Measurements from ENCODE around the gene PRDM16. TPM values are rescaled to one million over a fixed set of nuclear protein-coding genes. Genes with fewer than 3 reads are reported as not detected.

Gene PRDM16
- total and polyA plus RNA-seq, 4 donors = 0.05 to 0.67 (median 0.19) TPM

GRCh38 chr1:3038571-3039181, 30.3 kb upstream of the PRDM16 start:
- H3K9me3 ChIP-seq (ENCODE audit: control insufficient read depth in 4 of 4, low read length in 3 of 4) = no peaks in the 10 kb centered on the region
- TF ChIP-seq FOXA1 (IDR thresholded peaks at IDR 0.05) (no peak), TAF1 (conservative IDR thresholded peaks at IDR 0.05) (no peak), RAD21 (IDR thresholded peaks at IDR 0.05) (no peak), EGR1 (IDR thresholded peaks at IDR 0.05; ENCODE audit: low read depth in 2 of 2) (no peak), HNF4A (conservative IDR thresholded peaks at IDR 0.05) (no peak), RXRA (IDR thresholded peaks at IDR 0.05) (no peak), JUND (IDR thresholded peaks at IDR 0.05) (no peak), YY1 (IDR thresholded peaks at IDR 0.05) (no peak), ATF3 (IDR thresholded peaks at IDR 0.05) (no peak), HNF4G (IDR thresholded peaks at IDR 0.05) (no peak), MAX (IDR thresholded peaks at IDR 0.05) (no peak), REST (IDR thresholded peaks at IDR 0.05) (no peak), CTCF (IDR thresholded peaks at IDR 0.05; ENCODE audit: low read depth, low read length, missing input control) (no peak)
- peaks cover 0 to 7% (median 4%) of the 10 kb centered on the region in 4 donors for H3K27me3 ChIP-seq (ENCODE audit: control insufficient read depth in 4 of 4, insufficient read depth in 4 of 4, low read length in 3 of 4)
- no peaks in the 10 kb centered on the region for H3K4me1 ChIP-seq (ENCODE audit: control insufficient read depth in 4 of 4, insufficient read depth in 4 of 4, low read length in 3 of 4)
- DNase-seq (ENCODE audit: low spot score) = no peak
- H3K36me3 ChIP-seq (ENCODE audit: control insufficient read depth in 4 of 4, insufficient read depth in 3 of 4, low read depth in 1 of 4, low read length in 3 of 4) = no peaks in the 10 kb centered on the region
- no peak overlapping the region for H3K27ac ChIP-seq (ENCODE audit: low read depth in 1 of 2, low read length in 2 of 2)
- H3K9ac ChIP-seq (ENCODE audit: low read depth in 1 of 2, low read length in 2 of 2) = no peak overlapping the region
- H3K4me3 ChIP-seq (ENCODE audit: low read depth in 1 of 3, low read length in 3 of 3) = no peak overlapping the region
- WGBS = 73% methylated on average over 19 of the region's 19 CpGs

GRCh38 chr1:3040004-3040403, 29.0 kb upstream of the PRDM16 start:
- H3K9ac ChIP-seq (ENCODE audit: low read depth in 1 of 2, low read length in 2 of 2) = no peak overlapping the region
- no peaks in the 10 kb centered on the region for H3K4me1 ChIP-seq (ENCODE audit: control insufficient read depth in 4 of 4, insufficient read depth in 4 of 4, low read length in 3 of 4)
- no peak overlapping the region for H3K4me3 ChIP-seq (ENCODE audit: low read depth in 1 of 3, low read length in 3 of 3)
- peaks cover 2 to 7% (median 4%) of the 10 kb centered on the region in 4 donors for H3K27me3 ChIP-seq (ENCODE audit: control insufficient read depth in 4 of 4, insufficient read depth in 4 of 4, low read length in 3 of 4)
- no peak overlapping the region for H3K27ac ChIP-seq (ENCODE audit: low read depth in 1 of 2, low read length in 2 of 2)
- no peak for DNase-seq (ENCODE audit: low spot score)
- peaks cover 0 to under 1% (median 0%) of the 10 kb centered on the region in 4 donors for H3K9me3 ChIP-seq (ENCODE audit: control insufficient read depth in 4 of 4, low read length in 3 of 4)
- 78% methylated on average over 7 of the region's 7 CpGs for WGBS
- no peaks in the 10 kb centered on the region for H3K36me3 ChIP-seq (ENCODE audit: control insufficient read depth in 4 of 4, insufficient read depth in 3 of 4, low read depth in 1 of 4, low read length in 3 of 4)
- TF ChIP-seq YY1 (IDR thresholded peaks at IDR 0.05) = no peak
- TF ChIP-seq HNF4G (IDR thresholded peaks at IDR 0.05) = no peak
- no peak for TF ChIP-seq RXRA (IDR thresholded peaks at IDR 0.05)
- no peak for TF ChIP-seq EGR1 (IDR thresholded peaks at IDR 0.05; ENCODE audit: low read depth in 2 of 2)
- TF ChIP-seq ZBTB33 (IDR thresholded peaks at IDR 0.05) = no peak
- no peak for TF ChIP-seq HNF4A (conservative IDR thresholded peaks at IDR 0.05)
- TF ChIP-seq REST (IDR thresholded peaks at IDR 0.05) = no peak
- TF ChIP-seq RAD21 (IDR thresholded peaks at IDR 0.05) = no peak
- TF ChIP-seq FOXA2 (IDR thresholded peaks at IDR 0.05) = no peak
- no peak for TF ChIP-seq JUND (IDR thresholded peaks at IDR 0.05)
- TF ChIP-seq SP1 (IDR thresholded peaks at IDR 0.05) = no peak
- TF ChIP-seq ATF3 (IDR thresholded peaks at IDR 0.05) = no peak
